Spleen (tissue), 11 donors: ENCODE measurements around the gene KLC1. TPM values are rescaled to one million over a fixed set of nuclear protein-coding genes. Genes with fewer than 3 reads are reported as not detected.

ENCODE experiments used
- DNase-seq: peaks from one replicate; pipeline ENCODE4 v3.0.0-alpha.2; 2020
- H3K27ac ChIP-seq, 8 donors: fragments of 200-600 bp; sonication (generic) in 7 of 8; 1 replicate in 4 of 8; 2 replicates in 4 of 8; pipeline versions ENCODE4 v1.5.0 to v1.8.0; 2016 to 2021; ENCODE audit warnings: inconsistent platforms in 4 of 8, mild to moderate bottlenecking in 4 of 8, moderate library complexity in 1 of 8
- H3K27me3 ChIP-seq, 7 donors: fragments of 200-600 bp; sonication (generic) in 6 of 7; replicated peaks in 1 of 7; 1 replicate in 4 of 7; 2 replicates in 3 of 7; pipeline versions ENCODE4 v1.5.0 to v1.8.0; 2016 to 2021; ENCODE audit warnings: inconsistent platforms in 3 of 7, mild to moderate bottlenecking in 1 of 7
- H3K36me3 ChIP-seq, 6 donors: fragments of 200-600 bp; sonication (generic) in 5 of 6; 1 replicate in 4 of 6; 2 replicates in 2 of 6; pipeline versions ENCODE4 v1.5.0 to v1.8.0; 2016 to 2021; ENCODE audit warnings: inconsistent platforms in 2 of 6
- H3K4me1 ChIP-seq, 6 donors: fragments of 200-600 bp; sonication (generic) in 5 of 6; 1 replicate in 3 of 6; 2 replicates in 3 of 6; pipeline versions ENCODE4 v1.5.0 to v1.8.0; 2016 to 2021; ENCODE audit warnings: inconsistent platforms in 3 of 6
- H3K4me3 ChIP-seq, 8 donors: fragments of 200-600 bp; sonication (generic) in 7 of 8; 1 replicate in 4 of 8; 2 replicates in 4 of 8; pipeline versions ENCODE4 v1.5.0 to v1.8.0; 2016 to 2021; ENCODE audit warnings: inconsistent platforms in 4 of 8, mild to moderate bottlenecking in 4 of 8, moderate library complexity in 2 of 8
- H3K9me3 ChIP-seq, 8 donors: fragments of 200-600 bp; sonication (generic) in 7 of 8; 1 replicate in 4 of 8; 2 replicates in 4 of 8; pipeline versions ENCODE4 v1.5.0 to v1.8.0; 2016 to 2021; ENCODE audit warnings: inconsistent platforms in 4 of 8
- POLR2A ChIP-seq, 3 donors: fragments of 450-650 bp; IDR thresholded peaks; one replicate each; pipeline ENCODE4 v1.5.1; 2017; ENCODE audit warnings: antibody characterized with exemption in 3 of 3, mild to moderate bottlenecking in 1 of 3
- POLR2AphosphoS5 ChIP-seq, 3 donors: sonication (generic); formaldehyde crosslinking; IDR thresholded peaks; one replicate each; pipeline ENCODE4 v1.5.1; 2017; ENCODE audit warnings: antibody characterized with exemption in 3 of 3
- WGBS, 5 donors: extraction: QIAGEN DNeasy Blood & Tissue Kit in 3 of 5; methylation state at CpG; one replicate each; pipeline versions ENCODE4 v1.1.5 to v1.1.7; 2013 to 2018; 5-methylcytosine and 5-hydroxymethylcytosine counted together
- intact Hi-C: fragments of 100-400 bp; cut with DNase I; formaldehyde crosslinking; loops from one replicate; pipeline ENCODE4 v1.15.0; 2023; ENCODE audit warnings: low total_unique reads
- polyA plus RNA-seq, 3 donors: library from polyadenylated mRNA; stranded (reverse); fragments of 200-250 nt; gene quantifications; one replicate each; pipeline ENCODE4 v1.2.1, GENCODE V29; 2013
- small RNA-seq, 4 donors: library from RNA; depleted of rRNA; stranded (forward); fragments of <200 nt; gene quantifications; one replicate each; pipeline ENCODE3, GENCODE V24; 2016
- total RNA-seq, 7 donors: library from RNA; depleted of rRNA in 3 of 7; stranded (reverse); fragments of >200 nt in 3 of 7; fragmentation: NEBNext Ultra II Directional in 4 of 7; extraction: Animal tissue kit (Norgen Biotek cat#: 25700) in 4 of 7; gene quantifications; one replicate each; pipeline versions ENCODE4 v1.1.0 to v1.2.1, GENCODE V29; 2016 to 2021
- TF ChIP-seq, protein P1 (sequence below), 11 experiments: fragments of 200-600 bp in 7 of 11; fragments of 450-650 bp in 4 of 11; sonication (generic) in 4 of 11; IDR thresholded peaks in 8 of 11; conservative IDR thresholded peaks in 3 of 11; 1 replicate in 7 of 11; 2 replicates in 4 of 11; pipeline versions ENCODE4 v1.4.0 to v1.8.0; 2016 to 2021; ENCODE audit warnings: antibody characterized with exemption in 11 of 11, inconsistent platforms in 4 of 11, mild to moderate bottlenecking in 1 of 11
- donor health status: healthy with polysubstance abuse.
- donor health status: DM: no; HTN: no; CAD: no; lungs with moderate emphysema.
- donor health status: DM: no; HTN: no; CAD: no.
- donor health status: Bipolar disorder and iron deficiency.
- donor health status: healthy.
- donor health status: DM: no; HTN: no; CAD: no.
- donor health status: DM: yes; HTN: yes; CAD: no.

Gene KLC1
- total and polyA plus RNA-seq, 10 donors = 54.1 to 333 (median 226) TPM

DNA sequence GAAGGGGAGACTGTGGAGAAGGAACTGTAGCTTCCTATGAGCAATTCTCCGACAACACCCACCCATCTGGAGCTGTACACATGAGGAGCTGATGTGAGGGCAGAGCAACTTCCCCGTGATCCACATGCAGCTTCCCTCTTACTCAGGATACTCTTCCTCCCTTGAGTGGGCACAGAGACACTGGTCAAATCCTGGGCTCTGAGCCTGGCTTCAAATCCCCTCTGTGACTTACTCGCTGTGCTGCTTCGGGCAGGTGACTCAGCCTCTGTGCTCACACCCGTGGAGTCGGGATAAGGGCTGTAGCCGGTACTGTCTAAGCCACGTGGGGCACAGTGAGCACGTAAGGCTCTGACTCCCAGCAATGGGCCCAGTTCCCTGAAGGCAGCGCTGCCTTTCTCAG is 117.7 kb downstream of the KLC1 start:
- Histone ChIP-seq H3K27ac (no peak overlapping the region), H3K9me3 (no peaks in the 10 kb centered on the region), H3K36me3 (peaks cover 0 to 99% (median 16%) of the 10 kb centered on the region in 6 donors), H3K4me1 (peaks cover 3 to 21% (median 13%) of the 10 kb centered on the region in 6 donors), H3K27me3 (no peaks in the 10 kb centered on the region), H3K4me3 (no peak overlapping the region)
- peak; percentile 49 for DNase-seq
- WGBS, 5 donors = 86 to 94% (median 90%) methylated on average over 9 to 10 of the region's 10 CpGs
- intact Hi-C loops = no loop called here
- TF ChIP-seq POLR2A (IDR thresholded peaks at IDR 0.05) (no peak), POLR2AphosphoS5 (IDR thresholded peaks at IDR 0.05) (no peak)
- TF ChIP-seq, protein P1, sequence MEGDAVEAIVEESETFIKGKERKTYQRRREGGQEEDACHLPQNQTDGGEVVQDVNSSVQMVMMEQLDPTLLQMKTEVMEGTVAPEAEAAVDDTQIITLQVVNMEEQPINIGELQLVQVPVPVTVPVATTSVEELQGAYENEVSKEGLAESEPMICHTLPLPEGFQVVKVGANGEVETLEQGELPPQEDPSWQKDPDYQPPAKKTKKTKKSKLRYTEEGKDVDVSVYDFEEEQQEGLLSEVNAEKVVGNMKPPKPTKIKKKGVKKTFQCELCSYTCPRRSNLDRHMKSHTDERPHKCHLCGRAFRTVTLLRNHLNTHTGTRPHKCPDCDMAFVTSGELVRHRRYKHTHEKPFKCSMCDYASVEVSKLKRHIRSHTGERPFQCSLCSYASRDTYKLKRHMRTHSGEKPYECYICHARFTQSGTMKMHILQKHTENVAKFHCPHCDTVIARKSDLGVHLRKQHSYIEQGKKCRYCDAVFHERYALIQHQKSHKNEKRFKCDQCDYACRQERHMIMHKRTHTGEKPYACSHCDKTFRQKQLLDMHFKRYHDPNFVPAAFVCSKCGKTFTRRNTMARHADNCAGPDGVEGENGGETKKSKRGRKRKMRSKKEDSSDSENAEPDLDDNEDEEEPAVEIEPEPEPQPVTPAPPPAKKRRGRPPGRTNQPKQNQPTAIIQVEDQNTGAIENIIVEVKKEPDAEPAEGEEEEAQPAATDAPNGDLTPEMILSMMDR (IDR thresholded peaks at IDR 0.05 in 8 of 11, conservative IDR thresholded peaks at IDR 0.05 in 3 of 11) = no peak

DNA sequence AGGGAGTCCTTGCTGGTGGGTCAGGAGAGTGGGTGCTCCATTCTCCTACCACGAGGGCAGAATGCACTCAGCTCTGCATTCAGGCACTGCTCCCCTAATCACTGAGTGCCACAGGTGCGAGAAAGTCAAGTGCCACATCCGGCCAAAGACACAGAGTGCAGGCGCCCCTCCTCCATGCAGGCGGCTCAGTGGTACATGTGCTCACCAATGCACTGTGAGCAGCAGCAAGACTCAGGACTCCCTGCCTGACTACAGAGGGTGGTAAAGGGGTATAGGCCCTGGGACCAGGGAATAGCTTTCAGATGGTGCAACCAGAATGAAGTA is 119.5 kb downstream of the KLC1 start:
- TF ChIP-seq POLR2AphosphoS5 (IDR thresholded peaks at IDR 0.05) = peak in 2 of 3 donors; percentile 20 to 49
- TF ChIP-seq, protein P1 (IDR thresholded peaks at IDR 0.05 in 8 of 11, conservative IDR thresholded peaks at IDR 0.05 in 3 of 11) = no peak
- TF ChIP-seq POLR2A (IDR thresholded peaks at IDR 0.05) = no peak

DNA sequence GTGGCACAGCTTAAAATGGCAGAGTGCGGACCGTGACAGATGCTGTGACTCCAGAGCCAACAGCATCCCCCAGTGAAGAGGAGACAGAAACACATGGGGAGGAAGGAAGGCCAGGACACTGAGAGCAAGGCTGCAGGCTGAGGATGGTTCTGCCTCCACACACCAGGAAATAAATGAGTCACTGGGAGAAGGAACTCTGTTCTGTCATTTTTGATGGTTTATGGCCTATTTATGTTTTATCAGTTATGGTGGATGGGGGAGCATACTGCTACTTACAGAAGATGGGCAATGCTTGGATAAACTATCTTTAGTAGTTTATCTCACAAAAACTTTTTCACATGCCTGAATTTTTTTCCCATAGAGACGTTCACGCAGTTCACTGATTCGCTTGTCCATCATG is 120.4 kb downstream of the KLC1 start:
- DNase-seq = no peak
- intact Hi-C loops = no loop called here
- TF ChIP-seq, protein P1 (IDR thresholded peaks at IDR 0.05 in 8 of 11, conservative IDR thresholded peaks at IDR 0.05 in 3 of 11) = no peak
- no peak for TF ChIP-seq POLR2AphosphoS5 (IDR thresholded peaks at IDR 0.05)
- no peak for TF ChIP-seq POLR2A (IDR thresholded peaks at IDR 0.05)
- Histone ChIP-seq H3K4me3 (no peak overlapping the region), H3K27me3 (no peaks in the 10 kb centered on the region), H3K9me3 (no peaks in the 10 kb centered on the region), H3K27ac (no peak overlapping the region), H3K4me1 (peaks cover 0 to 15% (median 9%) of the 10 kb centered on the region in 6 donors), H3K36me3 (peaks cover 0 to 91% (median 19%) of the 10 kb centered on the region in 6 donors)
- WGBS, 5 donors = 91 to 97% (median 93%) methylated on average over 5 of the region's 5 CpGs

More for the DNA sequence above, 119.5 kb downstream of the KLC1 start:
- Histone ChIP-seq H3K27me3 (no peaks in the 10 kb centered on the region), H3K27ac (peak overlapping the region in 3 of 8 donors; percentile 2 to 41 (median 33)), H3K4me3 (no peak overlapping the region), H3K9me3 (no peaks in the 10 kb centered on the region), H3K4me1 (peaks cover 0 to 15% (median 9%) of the 10 kb centered on the region in 6 donors), H3K36me3 (peaks cover 0 to 94% (median 19%) of the 10 kb centered on the region in 6 donors)
- WGBS, 5 donors = 43 to 72% (median 67%) methylated on average over 2 to 5 of the region's 5 CpGs
- intact Hi-C loops = no loop called here
- DNase-seq = peak; percentile 86

DNA sequence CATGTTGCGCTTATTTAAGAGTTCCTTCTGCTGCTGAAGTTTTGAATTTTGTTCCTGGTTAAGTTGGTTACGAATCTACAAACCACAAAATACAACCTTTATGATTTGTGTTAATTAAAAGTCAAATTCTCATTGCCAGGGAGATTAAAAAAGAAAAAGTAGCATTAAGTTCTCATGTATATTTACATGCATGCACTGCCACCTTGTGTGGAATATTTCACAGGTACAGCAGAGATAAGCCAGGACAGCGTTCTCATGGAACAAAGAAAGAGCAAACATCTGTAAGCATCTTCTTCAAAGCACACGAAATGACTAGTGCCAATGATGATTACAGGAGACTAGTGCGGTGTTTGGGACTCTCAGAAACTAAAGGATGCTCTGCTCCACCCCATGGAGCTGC is 120.8 kb downstream of the KLC1 start:
- Histone ChIP-seq H3K36me3 (peaks cover 0 to 87% (median 19%) of the 10 kb centered on the region in 6 donors), H3K27ac (no peak overlapping the region), H3K27me3 (no peaks in the 10 kb centered on the region), H3K4me1 (peaks cover 0 to 17% (median 10%) of the 10 kb centered on the region in 6 donors), H3K9me3 (no peaks in the 10 kb centered on the region), H3K4me3 (no peak overlapping the region)
- TF ChIP-seq, protein P1 (IDR thresholded peaks at IDR 0.05 in 8 of 11, conservative IDR thresholded peaks at IDR 0.05 in 3 of 11) = peak in 1 of 11 experiments; percentile 6
- TF ChIP-seq POLR2A (IDR thresholded peaks at IDR 0.05) = no peak
- no peak for TF ChIP-seq POLR2AphosphoS5 (IDR thresholded peaks at IDR 0.05)
- DNase-seq = no peak
- WGBS, 5 donors = 86 to 90% (median 87%) methylated on average over 5 of the region's 5 CpGs
- intact Hi-C loops = no loop called here

Small RNA genes within 50 kb of the gene (small RNA-seq; reads per million reads assigned to genes)
- gene RF00019 = 0 reads per million in 4 donors

Other genes with a start within 250 kb of the KLC1 start
- 100 to 1,000 TPM in 6 of 7 donors, 10 to 100 TPM in 1; 89.3 to 144 (median 114) TPM for gene MARK3, start 243.8 kb upstream of the KLC1 start, total RNA-seq
- 10 to 100 TPM; 40.4 to 98.7 (median 70.0) TPM for gene MARK3, start 243.8 kb upstream of the KLC1 start, polyA plus RNA-seq
- gene CKB, start 106.4 kb upstream of the KLC1 start, total RNA-seq = 10 to 100 TPM in 4 of 7 donors, 1 to 10 TPM in 3; 8.0 to 22.6 (median 10.8) TPM
- gene CKB, start 106.4 kb upstream of the KLC1 start, polyA plus RNA-seq = 10 to 100 TPM; 14.3 to 28.4 (median 20.6) TPM
- 10 to 100 TPM in 1 of 7 donors, 1 to 10 TPM in 6; 8.0 to 11.3 (median 9.5) TPM for gene TRMT61A, start 100.0 kb upstream of the KLC1 start, total RNA-seq
- gene TRMT61A, start 100.0 kb upstream of the KLC1 start, polyA plus RNA-seq = 10 to 100 TPM in 2 of 3 donors, 1 to 10 TPM in 1; 8.6 to 14.2 (median 11.1) TPM
- gene BAG5, start 66.6 kb upstream of the KLC1 start, total RNA-seq = 10 to 100 TPM; 29.2 to 42.5 (median 32.5) TPM
- 10 to 100 TPM in 1 of 3 donors, 1 to 10 TPM in 2; 9.3 to 16.0 (median 9.9) TPM for gene BAG5, start 66.6 kb upstream of the KLC1 start, polyA plus RNA-seq
- gene COA8, start 66.3 kb upstream of the KLC1 start, total RNA-seq = 10 to 100 TPM; 15.2 to 26.0 (median 20.4) TPM
- gene COA8, start 66.3 kb upstream of the KLC1 start, polyA plus RNA-seq = 10 to 100 TPM; 34.1 to 39.5 (median 38.9) TPM
- 10 to 100 TPM in 6 of 7 donors, 1 to 10 TPM in 1; 9.5 to 20.4 (median 16.7) TPM for gene XRCC3, start 86.2 kb downstream of the KLC1 start, total RNA-seq
- 10 to 100 TPM in 2 of 3 donors, 1 to 10 TPM in 1; 5.9 to 17.6 (median 11.8) TPM for gene XRCC3, start 86.2 kb downstream of the KLC1 start, polyA plus RNA-seq
- 10 to 100 TPM; 31.8 to 71.1 (median 47.8) TPM for gene ZFYVE21, start 86.6 kb downstream of the KLC1 start, total RNA-seq
- gene ZFYVE21, start 86.6 kb downstream of the KLC1 start, polyA plus RNA-seq = 10 to 100 TPM; 21.8 to 51.8 (median 24.2) TPM
- 10 to 100 TPM; 23.4 to 95.3 (median 52.9) TPM for gene PPP1R13B, start 218.4 kb downstream of the KLC1 start, total RNA-seq
- gene PPP1R13B, start 218.4 kb downstream of the KLC1 start, polyA plus RNA-seq = 10 to 100 TPM in 2 of 3 donors, 1 to 10 TPM in 1; 5.7 to 27.0 (median 12.7) TPM